MM.1S (cell line): ENCODE measurements around the gene SPNS2.

Experiments used
- DNase-seq: peaks from one replicate; pipeline ENCODE4 v3.0.0-alpha.2; 2015
- H2AFZ ChIP-seq: fragments of 300-600 bp; sonication (generic); 2 replicates; pipeline ENCODE4 v1.6.0; 2016; ENCODE audit warnings: antibody characterized with exemption, low read length
- H3F3A ChIP-seq: fragments of 300-600 bp; sonication (generic); 2 replicates; pipeline ENCODE4 v1.6.1; 2016; ENCODE audit warnings: mild to moderate bottlenecking, antibody characterized with exemption, low read length, moderate library complexity, mixed read lengths; ENCODE audit not compliant: insufficient read depth
- H3K27ac ChIP-seq: fragments of 300-600 bp; sonication (generic); 2 replicates; pipeline ENCODE4 v1.5.1; 2016; ENCODE audit warnings: mild to moderate bottlenecking, low read length
- H3K27me3 ChIP-seq: fragments of 300-600 bp; sonication (generic); replicated peaks from 2 replicates; pipeline ENCODE4 v1.6.0; 2016; ENCODE audit warnings: low read length; ENCODE audit not compliant: insufficient read depth
- H3K36me3 ChIP-seq: fragments of 300-600 bp; sonication (generic); replicated peaks from 2 replicates; pipeline ENCODE4 v1.6.1; 2016; ENCODE audit warnings: mild to moderate bottlenecking, low read length, mixed read lengths; ENCODE audit not compliant: insufficient read depth
- H3K4me1 ChIP-seq: fragments of 300-600 bp; sonication (generic); 2 replicates; pipeline ENCODE4 v1.6.1; 2016; ENCODE audit warnings: low read length, mixed read lengths
- H3K4me2 ChIP-seq: fragments of 300-600 bp; sonication (generic); 2 replicates; pipeline ENCODE4 v1.6.0; 2016; ENCODE audit warnings: low read depth, low read length
- H3K4me3 ChIP-seq: fragments of 300-600 bp; sonication (generic); 2 replicates; pipeline ENCODE4 v1.5.1; 2016; ENCODE audit warnings: low read length, mixed read lengths
- H3K79me2 ChIP-seq: fragments of 300-600 bp; sonication (generic); 2 replicates; pipeline ENCODE4 v1.6.1; 2016; ENCODE audit warnings: mixed run types, low read length, mixed read lengths
- H3K9ac ChIP-seq: fragments of 300-600 bp; sonication (generic); 2 replicates; pipeline ENCODE4 v1.6.1; 2016; ENCODE audit warnings: low read length, mixed read lengths
- H3K9me2 ChIP-seq: fragments of 300-600 bp; sonication (generic); replicated peaks from 2 replicates; pipeline ENCODE4 v1.6.1; 2016; ENCODE audit warnings: mild to moderate bottlenecking, low read length, mixed read lengths; ENCODE audit not compliant: insufficient read depth
- H3K9me3 ChIP-seq: fragments of 300-600 bp; sonication (generic); replicated peaks from 2 replicates; pipeline ENCODE4 v1.6.1; 2016; ENCODE audit warnings: mild to moderate bottlenecking, low read length, mixed read lengths; ENCODE audit not compliant: insufficient read depth
- H4K20me1 ChIP-seq: fragments of 300-600 bp; sonication (generic); 2 replicates; pipeline ENCODE4 v1.6.1; 2016; ENCODE audit warnings: mild to moderate bottlenecking, low read length, moderate library complexity, mixed read lengths; ENCODE audit not compliant: insufficient read depth
- CTCF ChIP-seq: fragments of 300-600 bp; sonication (generic); IDR thresholded peaks from 2 replicates; pipeline ENCODE4 v1.5.1; 2016; ENCODE audit warnings: antibody characterized with exemption, low read length, mixed read lengths
- EZH2 ChIP-seq: fragments of 300-600 bp; sonication (generic); optimal IDR thresholded peaks from 2 replicates; pipeline ENCODE3; 2017; ENCODE audit warnings: low read depth, mild to moderate bottlenecking, antibody characterized with exemption, low read length, mixed read lengths
- EZH2phosphoT487 ChIP-seq: fragments of 300-600 bp; sonication (generic); IDR thresholded peaks from 2 replicates; pipeline ENCODE4 v1.6.1; 2018; ENCODE audit warnings: antibody characterized with exemption, low read length

The SPNS2 gene

GRCh38 chr17:4525691-4526397, 27.2 kb downstream of the SPNS2 start:
- no peak for DNase-seq
- Histone ChIP-seq H3K79me2 (no peaks in the 10 kb centered on the region), H3F3A (no peaks in the 10 kb centered on the region), H3K27ac (no peak overlapping the region), H3K9me3 (no peaks in the 10 kb centered on the region), H3K4me2 (no peak overlapping the region), H3K9ac (no peak overlapping the region), H3K36me3 (no peaks in the 10 kb centered on the region), H4K20me1 (no peaks in the 10 kb centered on the region), H2AFZ (no peak overlapping the region), H3K27me3 (no peaks in the 10 kb centered on the region; the same call in 1 of the 2 replicates), H3K4me1 (no peaks in the 10 kb centered on the region), H3K4me3 (no peak overlapping the region), H3K9me2 (no peaks in the 10 kb centered on the region)
- no peak for TF ChIP-seq EZH2phosphoT487
- no peak for TF ChIP-seq CTCF
- TF ChIP-seq EZH2: no peak

GRCh38 chr17:4527134-4527533, 28.5 kb downstream of the SPNS2 start:
- TF ChIP-seq EZH2phosphoT487 (no peak), CTCF (no peak), EZH2 (no peak)

GRCh38 chr17:4527566-4528125, 29.0 kb downstream of the SPNS2 start:
- no peaks in the 10 kb centered on the region for H3K9me2 ChIP-seq
- H3K4me2 ChIP-seq: no peak overlapping the region
- DNase-seq: no peak
- no peaks in the 10 kb centered on the region for H4K20me1 ChIP-seq
- H3K27ac ChIP-seq: no peak overlapping the region
- TF ChIP-seq EZH2phosphoT487 (no peak), EZH2 (no peak), CTCF (no peak)
- H3K4me3 ChIP-seq: no peak overlapping the region
- no peaks in the 10 kb centered on the region for H3K79me2 ChIP-seq
- no peaks in the 10 kb centered on the region for H3K9me3 ChIP-seq
- H3F3A ChIP-seq: no peaks in the 10 kb centered on the region
- H3K9ac ChIP-seq: no peak overlapping the region
- H3K36me3 ChIP-seq: no peaks in the 10 kb centered on the region
- H3K27me3 ChIP-seq: no peaks in the 10 kb centered on the region; the same call in 1 of the 2 replicates
- no peaks in the 10 kb centered on the region for H3K4me1 ChIP-seq
- no peak overlapping the region for H2AFZ ChIP-seq

More at GRCh38 chr17:4527134-4527533, 28.5 kb downstream of the SPNS2 start:
- Histone ChIP-seq H2AFZ (no peak overlapping the region), H3K27ac (no peak overlapping the region), H3K27me3 (no peaks in the 10 kb centered on the region; the same call in 1 of the 2 replicates), H3K79me2 (no peaks in the 10 kb centered on the region), H3K4me2 (no peak overlapping the region), H3F3A (no peaks in the 10 kb centered on the region), H3K9me2 (no peaks in the 10 kb centered on the region), H3K9ac (no peak overlapping the region), H3K36me3 (no peaks in the 10 kb centered on the region), H3K4me3 (no peak overlapping the region), H3K4me1 (no peaks in the 10 kb centered on the region), H4K20me1 (no peaks in the 10 kb centered on the region), H3K9me3 (no peaks in the 10 kb centered on the region)
- DNase-seq: no peak
